CD8-positive, alpha-beta memory T cell (primary cell): Measurements from ENCODE around the gene PRODH. TPM values are rescaled to one million over a fixed set of nuclear protein-coding genes. Genes with fewer than 3 reads are reported as not detected.
A peak's percentile ranks its signal among the peaks of the same experiment; 100 is the strongest.
"Not testable (repeated sequence)": the region's sequence is repeated elsewhere in the genome, so short reads cannot be mapped to it uniquely, and the experiment has no call there.

Experiments used
- CTCF ChIA-PET: fragments of 350-600 bp; sonication (Branson Sonifier 250); formaldehyde crosslinking; loops from one replicate; lab custom pipeline; 2021; ENCODE audit warnings: antibody characterized with exemption; lab: Charles Lee
- POLR2A ChIA-PET: fragments of 350-600 bp; sonication (Branson Sonifier 250); formaldehyde crosslinking; loops from one replicate; lab custom pipeline; 2021; ENCODE audit warnings: antibody characterized with exemption; lab: Charles Lee
- DNase-seq, 5 donors: peaks; one replicate each; pipeline versions ENCODE4 v3.0.0 to v3.0.0-alpha.2; 2020 to 2022; ENCODE audit warnings: mixed read lengths in 1 of 5
- H3K27ac ChIP-seq: one replicate; pipeline ENCODE4 v1.7.0; 2013; ENCODE audit warnings: low read depth, mild to moderate bottlenecking, low read length, moderate library complexity
- H3K27me3 ChIP-seq: 2 replicates; pipeline ENCODE4 v1.7.0; 2013; ENCODE audit warnings: low read length, mild to moderate bottlenecking; ENCODE audit not compliant: insufficient read depth, poor library complexity, severe bottlenecking
- H3K36me3 ChIP-seq: 2 replicates; pipeline ENCODE4 v1.7.0; 2013; ENCODE audit warnings: mild to moderate bottlenecking, low read length, moderate library complexity; ENCODE audit not compliant: insufficient read depth
- H3K4me1 ChIP-seq: 2 replicates; pipeline ENCODE4 v1.7.0; 2013; ENCODE audit warnings: mild to moderate bottlenecking, low read length, moderate library complexity; ENCODE audit not compliant: insufficient read depth
- H3K4me3 ChIP-seq: 2 replicates; pipeline ENCODE4 v1.7.0; 2013; ENCODE audit warnings: mild to moderate bottlenecking, low read length
- H3K9me3 ChIP-seq: 2 replicates; pipeline ENCODE4 v1.7.0; 2013; ENCODE audit warnings: mild to moderate bottlenecking, low read length
- H3K27ac Mint-ChIP-seq, 8 donors: one replicate each; pipeline ENCODE4 v1.8.0; 2020 to 2021; ENCODE audit warnings: mixed read lengths in 8 of 8, mild to moderate bottlenecking in 6 of 8, inconsistent platforms in 3 of 8, moderate library complexity in 3 of 8
- H3K27me3 Mint-ChIP-seq, 2 donors: one replicate each; pipeline ENCODE4 v1.8.0; 2020 to 2021; ENCODE audit warnings: mixed read lengths in 2 of 2, mild to moderate bottlenecking in 1 of 2, moderate library complexity in 1 of 2
- H3K36me3 Mint-ChIP-seq, 3 donors: one replicate each; pipeline ENCODE4 v1.8.0; 2020 to 2021; ENCODE audit warnings: mixed read lengths in 3 of 3, inconsistent platforms in 1 of 3, mild to moderate bottlenecking in 1 of 3
- H3K4me1 Mint-ChIP-seq, 3 donors: one replicate each; pipeline ENCODE4 v1.8.0; 2020 to 2021; ENCODE audit warnings: mixed read lengths in 3 of 3, inconsistent platforms in 1 of 3, mild to moderate bottlenecking in 1 of 3
- H3K4me3 Mint-ChIP-seq, 7 donors: one replicate each; pipeline ENCODE4 v1.8.0; 2020 to 2021; ENCODE audit warnings: mixed read lengths in 7 of 7, mild to moderate bottlenecking in 6 of 7, moderate library complexity in 4 of 7, inconsistent platforms in 2 of 7
- H3K9me3 Mint-ChIP-seq, 5 donors: one replicate each; pipeline ENCODE4 v1.8.0; 2020 to 2022; ENCODE audit warnings: mixed read lengths in 5 of 5, mild to moderate bottlenecking in 3 of 5, moderate library complexity in 2 of 5, inconsistent platforms in 1 of 5
- polyA plus RNA-seq: library from polyadenylated mRNA; unstranded; fragments of 300-500 nt; fragmentation: Illumina TruSeq; gene quantifications from one replicate; pipeline ENCODE4 v1.2.3, GENCODE V29; 2021
- total RNA-seq, 2 experiments: library from RNA; stranded (reverse); gene quantifications; one replicate each; pipeline ENCODE4 v1.2.3, GENCODE V29; 2021

The PRODH gene
- total and polyA plus RNA-seq, 3 experiments from 2014 or later: 0.05 to 0.46 (median 0.24) TPM

GRCh38 chr22:18976197-18976751 is 40.2 kb upstream of the PRODH start:
- Mint-ChIP-seq H3K27me3 (peaks cover 6 to 13% of the 10 kb centered on the region in 2 donors), H3K4me3 (no peak overlapping the region), H3K4me1 (peaks cover 0 to 3% (median 0%) of the 10 kb centered on the region in 3 donors), H3K27ac (no peak overlapping the region), H3K9me3 (peaks cover 0 to 8% (median 2%) of the 10 kb centered on the region in 5 donors), H3K36me3 (no peaks in the 10 kb centered on the region)
- H3K27me3 ChIP-seq: no peaks in the 10 kb centered on the region
- ChIA-PET CTCF (no interaction called here), POLR2A (no interaction called here)
- no peaks in the 10 kb centered on the region for H3K36me3 ChIP-seq
- H3K4me1 ChIP-seq: no peaks in the 10 kb centered on the region
- DNase-seq: no peak
- peaks cover 5% of the 10 kb centered on the region for H3K9me3 ChIP-seq
- H3K4me3 ChIP-seq: no peak overlapping the region
- H3K27ac ChIP-seq: no peak overlapping the region

GRCh38 chr22:18975434-18976196 is 39.5 kb upstream of the PRODH start:
- H3K27me3 Mint-ChIP-seq: peaks cover 6 to 13% of the 10 kb centered on the region in 2 donors

GRCh38 chr22:18974477-18975180 is 38.5 kb upstream of the PRODH start:
- H3K36me3 Mint-ChIP-seq: no peaks in the 10 kb centered on the region
- H3K27me3 Mint-ChIP-seq: peaks cover 9 to 16% of the 10 kb centered on the region in 2 donors
- no peak overlapping the region for H3K27ac ChIP-seq
- no peaks in the 10 kb centered on the region for H3K4me1 ChIP-seq
- no peaks in the 10 kb centered on the region for H3K27me3 ChIP-seq
- H3K36me3 ChIP-seq: no peaks in the 10 kb centered on the region
- no peak overlapping the region for H3K4me3 ChIP-seq
- peak overlapping the region in 1 of 7 donors; percentile 38 for H3K4me3 Mint-ChIP-seq
- H3K9me3 Mint-ChIP-seq: peaks cover 0 to 2% (median 0%) of the 10 kb centered on the region in 5 donors
- CTCF ChIA-PET: no interaction called here
- peaks cover 0 to 6% (median 0%) of the 10 kb centered on the region in 3 donors for H3K4me1 Mint-ChIP-seq
- H3K27ac Mint-ChIP-seq: no peak overlapping the region
- POLR2A ChIA-PET: no interaction called here
- H3K9me3 ChIP-seq: no peaks in the 10 kb centered on the region
- peak in 1 of 5 donors; percentile 33 for DNase-seq

More at GRCh38 chr22:18975434-18976196, 39.5 kb upstream of the PRODH start:
- CTCF ChIA-PET: no interaction called here
- peaks cover 0 to 8% (median 0%) of the 10 kb centered on the region in 5 donors for H3K9me3 Mint-ChIP-seq
- no peak overlapping the region for H3K27ac ChIP-seq
- H3K4me1 Mint-ChIP-seq: peaks cover 0 to 3% (median 0%) of the 10 kb centered on the region in 3 donors
- no peaks in the 10 kb centered on the region for H3K36me3 Mint-ChIP-seq
- no peak overlapping the region for H3K27ac Mint-ChIP-seq
- POLR2A ChIA-PET: no interaction called here
- no peak for DNase-seq
- H3K9me3 ChIP-seq: no peaks in the 10 kb centered on the region
- H3K36me3 ChIP-seq: no peaks in the 10 kb centered on the region
- H3K27me3 ChIP-seq: no peaks in the 10 kb centered on the region
- no peak overlapping the region for H3K4me3 ChIP-seq
- H3K4me1 ChIP-seq: no peaks in the 10 kb centered on the region
- no peak overlapping the region for H3K4me3 Mint-ChIP-seq

GRCh38 chr22:18973264-18974031 is 37.4 kb upstream of the PRODH start:
- ChIA-PET CTCF (no interaction called here), POLR2A (no interaction called here)
- no peak overlapping the region for H3K4me3 ChIP-seq
- no peaks in the 10 kb centered on the region for H3K9me3 ChIP-seq
- H3K27me3 Mint-ChIP-seq: peaks cover 10 to 21% of the 10 kb centered on the region in 2 donors
- peak overlapping the region in 2 of 7 donors; percentile 38 to 72 for H3K4me3 Mint-ChIP-seq
- no peak overlapping the region for H3K27ac Mint-ChIP-seq
- H3K4me1 ChIP-seq: no peaks in the 10 kb centered on the region
- H3K27ac ChIP-seq: no peak overlapping the region
- H3K36me3 Mint-ChIP-seq: no peaks in the 10 kb centered on the region
- H3K4me1 Mint-ChIP-seq: peaks cover 0 to 9% (median 0%) of the 10 kb centered on the region in 3 donors
- no peaks in the 10 kb centered on the region for H3K36me3 ChIP-seq
- no peaks in the 10 kb centered on the region for H3K27me3 ChIP-seq
- H3K9me3 Mint-ChIP-seq: peaks cover 0 to 2% (median 0%) of the 10 kb centered on the region in 5 donors
- DNase-seq: peak in 1 of 5 donors; percentile 35

- H3K9me3 ChIP-seq, H3K27ac Mint-ChIP-seq, POLR2A ChIA-PET, H3K4me1 Mint-ChIP-seq, H3K27ac ChIP-seq, H3K27me3 ChIP-seq, H3K36me3 ChIP-seq, H3K36me3 Mint-ChIP-seq, H3K4me3 ChIP-seq, CTCF ChIA-PET, H3K9me3 Mint-ChIP-seq, H3K4me1 ChIP-seq: not testable (repeated sequence)
- peaks cover 11 to 25% of the 10 kb centered on the region in 2 donors for H3K27me3 Mint-ChIP-seq
- peak overlapping the region in 1 of 7 donors; percentile 40 for H3K4me3 Mint-ChIP-seq
- peak in 1 of 5 donors; percentile 39 for DNase-seq
Observed at GRCh38 chr22:18972591-18972990, 36.5 kb upstream of the PRODH start.

GRCh38 chr22:18972029-18972428 is 35.9 kb upstream of the PRODH start:
- H3K27me3 ChIP-seq, CTCF ChIA-PET, H3K4me1 Mint-ChIP-seq, H3K4me3 ChIP-seq, H3K27ac ChIP-seq, H3K9me3 ChIP-seq, H3K9me3 Mint-ChIP-seq, H3K4me1 ChIP-seq, H3K27ac Mint-ChIP-seq, H3K36me3 Mint-ChIP-seq, H3K36me3 ChIP-seq, POLR2A ChIA-PET: not testable (repeated sequence)
- DNase-seq: peak in 1 of 5 donors; percentile 18
- Mint-ChIP-seq H3K4me3 (peak overlapping the region in 4 of 7 donors; percentile 32 to 67 (median 39)), H3K27me3 (peaks cover 11 to 26% of the 10 kb centered on the region in 2 donors)

GRCh38 chr22:18971321-18971751 is 35.2 kb upstream of the PRODH start:
- H3K36me3 Mint-ChIP-seq: no peaks in the 10 kb centered on the region
- H3K4me3 Mint-ChIP-seq: peak overlapping the region in 1 of 7 donors; percentile 67
- no peak overlapping the region for H3K27ac ChIP-seq
- H3K9me3 ChIP-seq: no peaks in the 10 kb centered on the region
- H3K27ac Mint-ChIP-seq: no peak overlapping the region
- H3K36me3 ChIP-seq: no peaks in the 10 kb centered on the region
- no peaks in the 10 kb centered on the region for H3K27me3 ChIP-seq
- H3K4me1 ChIP-seq: no peaks in the 10 kb centered on the region
- H3K4me3 ChIP-seq: no peak overlapping the region
- peak in 1 of 5 donors; percentile 32 for DNase-seq
- H3K27me3 Mint-ChIP-seq: peaks cover 11 to 28% of the 10 kb centered on the region in 2 donors
- peaks cover 0 to 2% (median 0%) of the 10 kb centered on the region in 5 donors for H3K9me3 Mint-ChIP-seq
- CTCF ChIA-PET: no interaction called here
- peaks cover 0 to 9% (median 0%) of the 10 kb centered on the region in 3 donors for H3K4me1 Mint-ChIP-seq
- POLR2A ChIA-PET: no interaction called here
